ENCODE measurements around the gene TUT1.

TUT1 gene

DNA sequence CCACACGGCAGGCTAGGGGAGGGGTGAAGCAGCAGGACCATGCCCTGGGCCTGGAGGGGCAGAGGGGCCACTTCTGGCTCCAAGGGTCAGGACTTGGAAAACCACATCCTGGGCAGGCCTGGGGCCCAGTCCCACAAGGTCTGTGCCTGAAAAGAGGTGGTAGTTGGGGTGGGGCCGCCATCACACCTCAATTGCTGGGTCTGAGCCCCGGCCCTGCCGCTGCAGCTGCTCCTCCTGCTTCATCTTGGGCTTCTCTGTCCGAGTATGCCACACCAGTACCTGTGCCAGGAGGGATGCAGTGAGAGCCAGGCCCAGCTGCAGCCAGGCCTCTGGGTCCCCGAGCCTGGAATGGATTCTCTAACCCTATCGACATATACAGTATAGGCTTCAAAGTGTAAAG, 24.2 kb upstream of the TUT1 start:
- TF ChIP-seq, protein P1, sequence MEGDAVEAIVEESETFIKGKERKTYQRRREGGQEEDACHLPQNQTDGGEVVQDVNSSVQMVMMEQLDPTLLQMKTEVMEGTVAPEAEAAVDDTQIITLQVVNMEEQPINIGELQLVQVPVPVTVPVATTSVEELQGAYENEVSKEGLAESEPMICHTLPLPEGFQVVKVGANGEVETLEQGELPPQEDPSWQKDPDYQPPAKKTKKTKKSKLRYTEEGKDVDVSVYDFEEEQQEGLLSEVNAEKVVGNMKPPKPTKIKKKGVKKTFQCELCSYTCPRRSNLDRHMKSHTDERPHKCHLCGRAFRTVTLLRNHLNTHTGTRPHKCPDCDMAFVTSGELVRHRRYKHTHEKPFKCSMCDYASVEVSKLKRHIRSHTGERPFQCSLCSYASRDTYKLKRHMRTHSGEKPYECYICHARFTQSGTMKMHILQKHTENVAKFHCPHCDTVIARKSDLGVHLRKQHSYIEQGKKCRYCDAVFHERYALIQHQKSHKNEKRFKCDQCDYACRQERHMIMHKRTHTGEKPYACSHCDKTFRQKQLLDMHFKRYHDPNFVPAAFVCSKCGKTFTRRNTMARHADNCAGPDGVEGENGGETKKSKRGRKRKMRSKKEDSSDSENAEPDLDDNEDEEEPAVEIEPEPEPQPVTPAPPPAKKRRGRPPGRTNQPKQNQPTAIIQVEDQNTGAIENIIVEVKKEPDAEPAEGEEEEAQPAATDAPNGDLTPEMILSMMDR (IDR thresholded peaks at IDR 0.05; ENCODE audit: low read depth, low read length), result no peak
- no peak overlapping the region for H3K4me3 ChIP-seq (ENCODE audit: low read depth, low read length)

DNA sequence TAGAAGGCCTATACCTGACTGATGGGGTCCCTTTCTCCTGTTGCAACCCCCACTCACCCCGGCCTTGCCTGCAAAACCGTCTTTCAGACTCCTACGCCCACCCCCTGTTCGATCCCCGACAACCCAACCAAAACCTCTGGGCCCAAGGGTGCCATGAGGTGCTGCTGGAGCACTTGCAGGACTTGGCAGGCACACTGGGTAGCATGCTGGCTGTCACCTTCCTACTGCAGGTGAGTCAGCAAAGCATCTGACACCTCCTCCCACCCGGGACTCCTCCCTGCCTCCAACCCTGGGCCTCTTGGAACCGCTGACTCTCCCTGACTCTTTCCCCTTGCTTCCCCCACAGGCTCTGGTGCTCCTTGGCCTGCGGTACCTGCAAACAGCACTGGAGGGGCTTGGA, 23.0 kb upstream of the TUT1 start:
- TF ChIP-seq, protein P1 (IDR thresholded peaks at IDR 0.05; ENCODE audit: low read depth, low read length), result no peak
- H3K4me3 ChIP-seq (ENCODE audit: low read depth, low read length), result no peak overlapping the region

DNA sequence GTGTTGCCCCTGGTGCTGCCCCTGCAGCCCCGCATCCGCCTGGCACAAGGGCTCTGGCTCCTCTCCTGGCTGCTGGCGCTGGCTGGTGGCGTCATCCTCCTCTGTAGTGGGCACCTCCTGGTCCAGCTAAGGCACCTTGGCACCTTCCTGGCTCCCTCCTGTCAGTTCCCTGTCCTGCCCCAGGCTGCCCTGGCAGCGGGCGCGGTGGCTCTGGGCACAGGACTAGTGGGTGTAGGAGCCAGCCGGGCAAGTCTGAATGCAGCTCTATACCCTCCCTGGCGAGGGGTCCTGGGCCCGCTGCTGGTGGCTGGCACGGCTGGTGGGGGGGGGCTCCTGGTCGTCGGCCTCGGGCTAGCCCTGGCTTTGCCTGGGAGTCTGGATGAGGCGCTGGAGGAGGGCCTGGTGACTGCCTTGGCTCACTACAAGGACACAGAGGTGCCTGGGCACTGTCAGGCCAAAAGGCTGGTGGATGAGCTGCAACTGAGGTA, 22.0 kb upstream of the TUT1 start:
- H3K4me3 ChIP-seq (ENCODE audit: low read depth, low read length), result peak overlapping the region; percentile 76
- TF ChIP-seq, protein P1 (IDR thresholded peaks at IDR 0.05; ENCODE audit: low read depth, low read length), result no peak

DNA sequence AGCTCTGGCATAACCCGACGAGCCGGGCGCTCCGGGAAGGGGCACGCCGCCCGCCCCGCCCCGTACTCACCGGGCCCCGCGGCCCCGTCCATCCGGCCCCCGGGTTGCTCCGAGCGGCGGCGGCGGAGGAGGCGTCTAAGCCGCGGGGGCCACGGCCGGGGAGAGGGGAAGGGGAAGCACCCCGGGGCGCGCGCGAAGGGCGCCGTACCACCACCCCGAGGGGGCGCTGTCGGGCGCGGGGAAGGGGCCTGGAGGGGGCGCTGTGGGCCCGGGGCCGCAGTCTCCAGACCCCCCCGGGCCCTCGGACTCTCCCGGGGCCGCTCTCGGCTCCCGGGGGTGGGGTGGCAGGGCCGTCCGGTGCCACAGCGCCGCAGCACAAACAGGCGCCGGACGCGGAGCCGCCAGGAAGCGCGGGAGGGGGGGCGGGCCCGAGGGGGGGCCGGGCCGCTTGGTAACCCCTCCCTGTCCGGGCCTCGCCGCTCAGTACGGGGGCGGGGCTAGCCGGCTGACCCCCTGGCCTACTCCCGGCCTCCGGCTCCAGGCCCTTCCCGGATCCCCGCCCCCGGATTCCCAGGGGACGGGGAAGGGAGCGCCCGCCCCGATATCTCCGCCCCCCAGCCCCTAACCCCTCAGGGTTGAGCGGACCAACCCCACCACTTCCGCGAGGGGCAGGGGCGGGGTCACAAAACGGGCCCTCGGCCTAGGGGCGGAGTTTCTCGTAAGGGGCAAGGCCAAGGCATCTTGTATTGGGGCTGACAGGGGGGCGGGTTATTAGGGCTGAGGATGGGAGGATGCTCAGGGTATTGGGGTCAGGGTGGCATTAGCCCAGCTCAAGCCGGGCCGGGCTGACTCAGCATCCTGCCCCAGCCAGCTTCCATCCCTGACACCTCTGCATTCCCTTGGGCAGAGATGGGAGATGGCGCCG, 21.3 kb upstream of the TUT1 start, which contains the start of the genes EML3 and ROM1:
Gene EML3, minus strand, starts transcription at position 410 of the 925 bp plus-strand sequence. Its CDS starts 318 bp downstream, at position 92.
Gene ROM1, plus strand, starts transcription at position 892 of the 925 bp plus-strand sequence. Its CDS starts 25 bp downstream, at position 917.
- H3K4me3 ChIP-seq (ENCODE audit: low read depth, low read length), result peak within 1 kb of the TSS; percentile 76
- TF ChIP-seq, protein P1 (IDR thresholded peaks at IDR 0.05; ENCODE audit: low read depth, low read length), result peak; percentile 97

DNA sequence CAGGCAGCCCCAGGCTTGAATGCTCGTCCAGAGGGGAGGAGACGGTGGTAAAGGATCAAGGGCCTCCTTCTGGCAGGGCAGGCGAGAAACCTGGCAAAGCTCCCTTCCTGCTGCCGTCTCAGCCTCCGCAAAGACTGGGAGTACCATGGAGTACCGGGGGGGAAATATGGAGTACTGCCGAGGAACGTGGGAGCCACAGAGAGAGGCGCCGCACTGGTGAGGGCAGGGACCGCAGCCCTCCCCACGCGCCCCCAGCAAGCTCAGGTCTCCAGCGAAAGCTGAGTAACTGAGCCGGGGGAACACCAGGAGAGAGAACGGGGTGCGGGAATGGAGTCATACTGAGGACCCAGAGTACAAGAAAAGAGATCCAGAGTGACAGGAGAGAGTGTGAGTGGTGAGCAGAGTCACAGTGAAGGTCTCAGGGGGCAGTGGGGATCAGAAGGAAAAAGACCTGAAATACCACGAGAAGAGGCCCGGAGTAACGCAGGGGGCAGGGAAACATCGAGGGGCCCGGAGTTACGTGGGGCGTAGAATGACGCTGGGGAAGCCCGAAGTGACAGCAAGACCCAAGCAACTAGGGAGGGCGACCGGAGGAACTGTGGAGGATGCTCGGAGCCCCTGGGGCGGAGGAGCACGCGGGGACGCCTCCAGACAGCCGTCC, 20.5 kb upstream of the TUT1 start:
- peak overlapping the region; percentile 76 for H3K4me3 ChIP-seq (ENCODE audit: low read depth, low read length)
- TF ChIP-seq, protein P1 (IDR thresholded peaks at IDR 0.05; ENCODE audit: low read depth, low read length), result no peak

DNA sequence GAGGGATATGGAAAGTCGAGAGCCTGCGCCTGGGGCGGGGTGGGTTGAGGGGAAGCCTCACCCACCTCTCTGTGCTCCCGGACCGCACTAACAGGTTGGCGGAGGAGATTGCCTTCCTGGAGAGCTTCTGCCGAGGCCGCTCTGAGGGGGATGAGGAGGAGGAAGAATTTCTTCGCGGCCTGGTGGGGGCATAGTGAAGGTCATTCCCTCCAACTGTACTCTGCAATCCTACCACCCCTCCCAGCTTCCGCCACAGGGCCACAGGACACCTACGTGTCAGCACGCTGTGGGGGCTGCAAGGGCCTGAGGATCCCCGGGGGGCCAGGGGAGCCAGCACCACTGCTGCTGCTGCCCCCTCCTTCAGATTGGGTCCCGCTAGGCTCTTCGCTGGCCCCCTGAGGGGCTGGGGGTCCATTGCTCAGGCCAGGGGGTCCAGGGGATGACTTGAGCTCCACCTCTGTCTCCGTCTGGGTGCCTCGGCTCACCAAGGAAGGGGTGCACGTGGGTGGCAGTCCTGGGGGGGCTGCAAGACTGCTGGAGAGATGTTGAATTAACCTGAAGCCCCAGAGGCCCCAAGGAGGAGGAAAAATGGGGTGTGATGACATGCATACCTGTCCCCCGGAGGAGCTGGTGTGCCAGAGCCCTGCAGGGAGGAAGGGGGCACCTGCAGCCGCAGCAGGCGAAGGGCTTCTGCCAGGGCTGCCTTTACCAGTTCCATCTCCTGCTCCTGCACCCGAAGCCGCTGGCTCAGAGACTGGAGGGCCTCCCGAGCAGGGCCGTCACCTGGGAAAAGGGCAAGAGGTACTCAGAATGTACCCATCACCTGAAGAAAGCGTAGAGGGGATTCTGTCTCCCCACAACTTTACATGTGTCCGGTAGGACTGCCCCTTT, 19.7 kb upstream of the TUT1 start:
- peak overlapping the region; percentile 76 for H3K4me3 ChIP-seq (ENCODE audit: low read depth, low read length)
- TF ChIP-seq, protein P1 (IDR thresholded peaks at IDR 0.05; ENCODE audit: low read depth, low read length), result no peak
